Caki2 (cell line): ENCODE data around the gene CXCL17. TPM values are rescaled to one million over a fixed set of nuclear protein-coding genes. Genes with fewer than 3 reads are reported as not detected.

Experiments used
- DNase-seq: peaks from one replicate; pipeline ENCODE4 v3.0.0-alpha.2; 2015; ENCODE audit warnings: low read depth
- in situ Hi-C: cut with HindIII; loops from 2 replicates; pipeline ENCODE4 v1.10.0; 2016; ENCODE audit warnings: low sequenced_read_pairs, low pct_unique_long_range_greater_than_20kb, mixed read lengths
- total RNA-seq: library from RNA; depleted of rRNA; stranded (reverse); fragments of >200 nt; shearing (Covaris generic); gene quantifications from 2 replicates; pipeline ENCODE4 v1.2.3, GENCODE V29; 2014; ENCODE audit warnings: low replicate concordance

CXCL17 gene
- total RNA-seq, 1 experiment from 2014 or later = not detected

- in situ Hi-C loops = no loop called here
- no peak for DNase-seq
Measured at GRCh38 chr19:42410371-42410770, 32.4 kb downstream of the CXCL17 start.

- no peak for DNase-seq
- in situ Hi-C loops = no loop called here
Measured at GRCh38 chr19:42409477-42409876, 33.3 kb downstream of the CXCL17 start.

- no peak for DNase-seq
- in situ Hi-C loops = no loop called here
Measured at GRCh38 chr19:42407816-42408175, 35.0 kb downstream of the CXCL17 start.

GRCh38 chr19:42407085-42407815, 35.5 kb downstream of the CXCL17 start:
- in situ Hi-C loops = no loop called here
- DNase-seq = no peak

GRCh38 chr19:42406111-42406510, 36.6 kb downstream of the CXCL17 start:
- in situ Hi-C loops = no loop called here

GRCh38 chr19:42403586-42403985, 39.2 kb downstream of the CXCL17 start:
- DNase-seq = no peak
- in situ Hi-C loops = no loop called here

More at GRCh38 chr19:42406111-42406510, 36.6 kb downstream of the CXCL17 start:
- no peak for DNase-seq

GRCh38 chr19:42402376-42403116, 40.2 kb downstream of the CXCL17 start:
- in situ Hi-C loops = no loop called here
- DNase-seq = no peak

- DNase-seq = peak; percentile 61
Measured at GRCh38 chr19:42401365-42402303, 41.1 kb downstream of the CXCL17 start.

GRCh38 chr19:42400404-42400803, 42.3 kb downstream of the CXCL17 start:
- in situ Hi-C loops = no loop called here
- DNase-seq = no peak

More at GRCh38 chr19:42401365-42402303, 41.1 kb downstream of the CXCL17 start:
- in situ Hi-C loops = no loop called here

- in situ Hi-C loops = no loop called here
- no peak for DNase-seq
Measured at GRCh38 chr19:42397263-42398166, 45.2 kb downstream of the CXCL17 start.

- in situ Hi-C loops = no loop called here
- DNase-seq = peak; percentile 99
Measured at GRCh38 chr19:42396381-42397262, 46.1 kb downstream of the CXCL17 start.

- in situ Hi-C loops = no loop called here
- peak; percentile 51 for DNase-seq
Measured at GRCh38 chr19:42394751-42395150, 48.0 kb downstream of the CXCL17 start.

GRCh38 chr19:42392165-42392564, 50.6 kb downstream of the CXCL17 start:
- no peak for DNase-seq
- in situ Hi-C loops = no loop called here

- no peak for DNase-seq
- in situ Hi-C loops = no loop called here
Measured at GRCh38 chr19:42389899-42390298, 52.8 kb downstream of the CXCL17 start, which contains the start of gene CNFN. TSS of gene CNFN (minus strand) at chr19:42390297. CDS start at chr19:42389037, 1,260 bp downstream.

GRCh38 chr19:42388851-42389489, 53.8 kb downstream of the CXCL17 start:
- no peak for DNase-seq
- in situ Hi-C loops = no loop called here

GRCh38 chr19:42386974-42387707, 55.6 kb downstream of the CXCL17 start:
- peak; percentile 91 for DNase-seq

More at GRCh38 chr19:42386974-42387707, 55.6 kb downstream of the CXCL17 start:
- in situ Hi-C loops = no loop called here
